ENCODE data around the gene HS3ST5. TPM values are rescaled to one million over a fixed set of nuclear protein-coding genes. Genes with fewer than 3 reads are reported as not detected.

The HS3ST5 gene
- total RNA-seq, 1 experiment from 2014 or later: 14.4 TPM

- Histone ChIP-seq H4K20me1 (ENCODE audit: control insufficient read depth, insufficient read depth, insufficient read length) (no peaks in the 10 kb centered on the region), H3K9ac (ENCODE audit: extremely low read depth, insufficient read length, low read length) (no peak overlapping the region), H3K27me3 (ENCODE audit: insufficient read depth, low read length) (no peaks in the 10 kb centered on the region), H3K56ac (ENCODE audit: insufficient read length, low read depth, low read length) (no peak overlapping the region), H3K23ac (ENCODE audit: insufficient read length, low read depth, low read length) (no peak overlapping the region), H3K4me1 (ENCODE audit: insufficient read depth, low read length) (no peaks in the 10 kb centered on the region), H3K4ac (ENCODE audit: low read depth, low read length) (no peak overlapping the region), H2BK20ac (ENCODE audit: low read depth, low read length, poor library complexity, severe bottlenecking) (no peak overlapping the region), H4K91ac (ENCODE audit: insufficient read length, low read depth, low read length) (no peak overlapping the region), H3K9me3 (ENCODE audit: control insufficient read depth, low read depth, low read length) (no peaks in the 10 kb centered on the region), H4K8ac (replicated peaks; ENCODE audit: insufficient read length, low read depth, low read length) (no peak overlapping the region), H2BK15ac (ENCODE audit: low read depth, low read length) (no peak overlapping the region), H3K79me2 (ENCODE audit: insufficient read depth, low read length) (no peaks in the 10 kb centered on the region), H2BK120ac (ENCODE audit: low read depth, low read length, poor library complexity, severe bottlenecking) (no peak overlapping the region), H4K5ac (ENCODE audit: insufficient read length, low read depth, low read length) (no peak overlapping the region), H2BK12ac (ENCODE audit: insufficient read length, low read depth, low read length) (no peak overlapping the region), H3K79me1 (ENCODE audit: insufficient read depth, low read depth, low read length, poor library complexity, severe bottlenecking) (no peaks in the 10 kb centered on the region), H3K27ac (ENCODE audit: insufficient read length, low read depth, low read length) (no peak overlapping the region), H3K14ac (ENCODE audit: insufficient read depth, low read length) (no peak overlapping the region), H2BK5ac (ENCODE audit: insufficient read length, low read length) (no peak overlapping the region), H3T11ph (ENCODE audit: low read length) (no peak overlapping the region), H2AK5ac (ENCODE audit: insufficient read length, low read length) (no peak overlapping the region), H3K4me2 (ENCODE audit: insufficient read depth, insufficient read length, low read length) (no peak overlapping the region), H3K23me2 (ENCODE audit: insufficient read length, low read depth, low read length, poor library complexity, severe bottlenecking) (no peaks in the 10 kb centered on the region), H2AFZ (ENCODE audit: low read length) (no peak overlapping the region), H3K18ac (ENCODE audit: insufficient read length, low read depth, low read length) (no peak overlapping the region)
- DNase-seq: no peak
- Mint-ChIP-seq H3K9me3 (peaks cover 3 to 12% of the 10 kb centered on the region in 2 experiments; a peak in 2 of 5 replicates), H3K4me3 (no peak overlapping the region), H3K4me1 (peaks cover 5 to 10% of the 10 kb centered on the region in 2 experiments; a peak in 3 of 4 replicates), H3K27me3 (ENCODE audit: low read depth) (no peaks in the 10 kb centered on the region), H3K27ac (peak overlapping the region in 1 of 3 experiments; percentile 59; a peak in 1 of 7 replicates), H3K36me3 (ENCODE audit: insufficient read depth in 1 of 3, low read depth in 3 of 3) (peaks cover 11 to 34% (median 23%) of the 10 kb centered on the region in 3 experiments)
- TF ChIP-seq CTCF (conservative IDR thresholded peaks at IDR 0.05): no peak
- no CpG with 5 or more reads among the region's 3 CpGs for WGBS (ENCODE audit: extremely low coverage, insufficient read length, low lambda C conversion rate)
Measured at GRCh38 chr6:114075777-114076176, 267.0 kb downstream of the HS3ST5 start.
